ENCODE data around the gene TTYH3.
A peak's percentile ranks its signal among the peaks of the same experiment; 100 is the strongest.

The TTYH3 gene

DNA sequence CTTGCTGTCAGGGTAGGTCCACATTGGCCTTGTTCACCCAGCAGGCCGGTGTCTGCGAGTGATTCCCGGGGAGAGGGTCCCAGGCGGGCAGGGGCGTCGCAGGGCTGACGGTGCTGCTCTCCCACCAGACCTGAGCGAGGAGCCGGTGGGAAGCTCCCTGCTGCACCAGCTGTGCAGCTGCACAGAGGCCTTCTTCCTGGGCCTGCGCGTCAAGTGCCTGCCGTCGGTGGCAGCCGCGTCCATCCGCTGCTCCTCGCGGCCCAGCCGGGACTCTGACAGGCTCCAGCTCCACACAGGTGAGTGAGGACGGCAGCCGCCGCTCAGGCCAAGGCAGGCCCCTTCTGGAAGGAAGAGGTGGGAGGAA is 70.8 kb downstream of the TTYH3 start:
- DNase-seq (ENCODE audit: extremely low spot score): no peak
- ChIA-PET POLR2A (no interaction called here), CTCF (interaction anchor here (0.9 to 1.2 kb wide), 2 partner anchors 8 to 17 kb away, joined by 3 read pairs; no protein-coding TSS in a partner anchor)
- no peak for TF ChIP-seq SP1 (IDR thresholded peaks at IDR 0.05)
- TF ChIP-seq FOXA1 (IDR thresholded peaks at IDR 0.05): no peak
- no peak for TF ChIP-seq ARNT (IDR thresholded peaks at IDR 0.05)
- no peak for TF ChIP-seq FOXK2 (IDR thresholded peaks at IDR 0.05)
- no peak for TF ChIP-seq HDGF (IDR thresholded peaks at IDR 0.05; ENCODE audit: borderline replicate concordance)
- no peak for TF ChIP-seq LEF1 (IDR thresholded peaks at IDR 0.05; ENCODE audit: borderline replicate concordance)
- no peak for TF ChIP-seq FOXM1 (IDR thresholded peaks at IDR 0.05; ENCODE audit: borderline replicate concordance)
- TF ChIP-seq ELF4 (IDR thresholded peaks at IDR 0.05): no peak
- no peak for TF ChIP-seq L3MBTL2 (conservative IDR thresholded peaks at IDR 0.05)
- no peak for TF ChIP-seq ZNF384 (IDR thresholded peaks at IDR 0.05)
- no peak for TF ChIP-seq TARDBP (IDR thresholded peaks at IDR 0.05)
- TF ChIP-seq NFRKB (IDR thresholded peaks at IDR 0.05): no peak
- no peak for TF ChIP-seq BHLHE40 (IDR thresholded peaks at IDR 0.05; ENCODE audit: borderline replicate concordance)
- TF ChIP-seq, protein P1, sequence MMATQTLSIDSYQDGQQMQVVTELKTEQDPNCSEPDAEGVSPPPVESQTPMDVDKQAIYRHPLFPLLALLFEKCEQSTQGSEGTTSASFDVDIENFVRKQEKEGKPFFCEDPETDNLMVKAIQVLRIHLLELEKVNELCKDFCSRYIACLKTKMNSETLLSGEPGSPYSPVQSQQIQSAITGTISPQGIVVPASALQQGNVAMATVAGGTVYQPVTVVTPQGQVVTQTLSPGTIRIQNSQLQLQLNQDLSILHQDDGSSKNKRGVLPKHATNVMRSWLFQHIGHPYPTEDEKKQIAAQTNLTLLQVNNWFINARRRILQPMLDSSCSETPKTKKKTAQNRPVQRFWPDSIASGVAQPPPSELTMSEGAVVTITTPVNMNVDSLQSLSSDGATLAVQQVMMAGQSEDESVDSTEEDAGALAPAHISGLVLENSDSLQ (IDR thresholded peaks at IDR 0.05): no peak
- no peak for TF ChIP-seq SUZ12 (IDR thresholded peaks at IDR 0.05)

DNA sequence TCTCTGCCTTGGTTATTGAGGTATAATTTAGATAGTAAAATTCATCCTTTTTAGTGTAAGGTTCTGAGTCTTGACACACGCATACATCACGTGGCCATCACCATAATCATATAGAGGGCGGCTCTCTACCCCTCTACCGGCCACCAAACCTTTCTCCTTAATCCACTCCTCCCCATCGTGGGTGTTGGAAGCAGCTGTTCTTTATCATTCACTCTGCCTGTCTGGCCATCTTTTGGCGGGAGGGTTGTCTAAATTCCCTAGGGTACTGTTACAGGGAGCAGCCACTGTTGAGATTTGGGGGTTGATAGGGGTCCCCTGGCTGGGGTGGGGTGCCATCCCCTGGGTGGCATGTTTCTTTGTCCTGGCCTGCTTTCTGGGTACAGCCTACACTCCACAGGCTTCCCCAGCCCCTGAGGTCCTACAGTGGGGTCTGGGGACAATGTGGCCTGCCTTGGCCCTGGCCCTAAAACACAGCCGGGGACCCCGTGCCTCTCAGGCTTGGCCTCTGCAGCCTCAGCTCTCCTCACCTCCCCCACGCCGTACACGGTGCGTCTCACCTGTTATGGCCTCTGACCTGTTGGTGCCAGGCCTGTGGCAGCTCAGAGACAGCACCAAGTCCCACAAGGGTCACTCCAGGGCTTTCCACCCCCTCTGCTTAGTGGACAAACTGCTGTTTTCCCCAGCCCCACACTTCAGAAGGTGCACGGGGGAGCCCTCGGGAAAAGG is 73.7 kb downstream of the TTYH3 start:
- no peak for DNase-seq (ENCODE audit: extremely low spot score)
- ChIA-PET CTCF (interaction anchor here (1.2 kb wide), 1 partner anchor 13 kb away, joined by 3 read pairs; no protein-coding TSS in a partner anchor), POLR2A (no interaction called here)
- no peak for TF ChIP-seq CTBP1 (IDR thresholded peaks at IDR 0.05; ENCODE audit: borderline replicate concordance)

DNA sequence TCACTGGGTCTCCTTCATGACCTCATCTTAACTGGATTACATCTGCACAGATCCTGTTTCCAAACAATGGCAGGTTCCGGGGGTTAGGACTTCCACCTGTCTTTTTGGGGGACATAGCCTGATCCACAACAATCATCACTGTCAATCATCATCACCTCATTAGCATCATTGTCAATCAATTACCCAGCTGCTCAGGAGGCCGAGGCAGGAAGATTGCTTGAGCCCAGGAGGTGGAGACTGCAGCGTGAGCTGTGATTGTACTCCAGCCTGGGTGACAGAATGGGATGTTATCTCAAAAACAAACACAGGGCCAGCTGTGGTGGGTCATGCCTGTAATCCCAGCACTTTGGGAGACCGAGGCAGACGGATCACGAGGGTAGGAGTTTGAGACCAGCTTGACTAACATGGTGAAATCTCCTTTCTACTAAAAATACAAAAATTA is 74.9 kb downstream of the TTYH3 start:
- ChIA-PET POLR2A (no interaction called here), CTCF (interaction anchor here (0.8 to 1.6 kb wide), 3 partner anchors 26 to 88 kb away, joined by 3 to 7 read pairs (median 4); no protein-coding TSS in a partner anchor)
- TF ChIP-seq HDGF (IDR thresholded peaks at IDR 0.05; ENCODE audit: borderline replicate concordance): no peak
- TF ChIP-seq, protein P1 (IDR thresholded peaks at IDR 0.05): peak; percentile 68
- no peak for DNase-seq (ENCODE audit: extremely low spot score)

DNA sequence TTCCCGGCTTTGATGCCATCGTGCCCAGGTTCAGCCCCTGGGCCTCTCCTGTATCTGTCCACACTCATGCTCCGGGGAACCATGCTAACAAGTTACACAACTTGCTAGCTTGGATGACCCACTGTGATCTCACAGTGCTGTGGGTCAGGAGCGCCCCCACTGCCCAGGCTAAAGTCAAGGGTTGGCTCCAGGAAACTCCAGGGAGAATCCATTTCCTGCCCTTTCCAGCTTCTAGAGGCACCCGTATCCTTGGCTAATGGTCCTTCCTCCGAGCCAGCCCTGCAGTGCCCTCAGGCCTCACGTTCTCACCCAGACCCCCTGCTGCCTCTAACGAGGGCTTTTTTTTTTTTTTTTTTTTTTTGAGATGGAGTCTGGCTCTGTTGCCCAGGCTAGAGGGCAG is 75.7 kb downstream of the TTYH3 start:
- no peak for DNase-seq (ENCODE audit: extremely low spot score)
- POLR2A ChIA-PET: no interaction called here
- CTCF ChIA-PET: interaction anchor here (0.8 to 1.6 kb wide), 3 partner anchors 27 to 88 kb away, joined by 3 to 7 read pairs (median 4); no protein-coding TSS in a partner anchor
- TF ChIP-seq ZNF384 (IDR thresholded peaks at IDR 0.05) (0 out of 2 replicates have a peak, but pooled peaks have one; percentile 26), CTBP1 (IDR thresholded peaks at IDR 0.05; ENCODE audit: borderline replicate concordance) (no peak)

DNA sequence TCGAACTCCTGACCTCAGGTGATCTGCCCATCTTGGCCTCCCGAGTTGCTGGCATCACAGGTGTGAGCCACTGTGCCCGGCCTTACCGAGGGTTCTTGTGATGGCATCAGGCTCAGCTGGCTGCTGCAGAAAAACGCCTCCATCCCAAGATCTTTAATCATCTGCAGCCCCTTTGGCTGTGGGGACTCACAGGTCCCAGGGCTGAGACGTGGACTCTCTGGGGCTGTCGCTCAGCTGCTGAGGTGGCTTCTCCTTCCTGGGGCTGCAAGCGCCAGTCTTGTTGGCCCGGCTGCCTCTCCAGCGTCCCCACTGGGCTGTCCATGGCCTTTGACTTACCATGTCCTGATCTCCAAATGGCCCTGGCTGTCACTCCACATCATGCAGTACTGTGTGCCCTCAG is 76.3 kb downstream of the TTYH3 start:
- ChIA-PET CTCF (interaction anchor here (0.8 kb wide), 1 partner anchor 152 kb away, joined by 3 read pairs; the partner anchor contains the start of gene BRAT1), POLR2A (no interaction called here)
- no peak for DNase-seq (ENCODE audit: extremely low spot score)
- no peak for TF ChIP-seq FOXM1 (IDR thresholded peaks at IDR 0.05; ENCODE audit: borderline replicate concordance)
- no peak for TF ChIP-seq ELF4 (IDR thresholded peaks at IDR 0.05)
- TF ChIP-seq SUZ12 (IDR thresholded peaks at IDR 0.05): no peak
- TF ChIP-seq LEF1 (IDR thresholded peaks at IDR 0.05; ENCODE audit: borderline replicate concordance): no peak
- no peak for TF ChIP-seq FOXA1 (IDR thresholded peaks at IDR 0.05)
- no peak for TF ChIP-seq TARDBP (IDR thresholded peaks at IDR 0.05)
- TF ChIP-seq NFRKB (IDR thresholded peaks at IDR 0.05): no peak
- no peak for TF ChIP-seq FOXK2 (IDR thresholded peaks at IDR 0.05)
- TF ChIP-seq SP1 (IDR thresholded peaks at IDR 0.05): no peak

DNA sequence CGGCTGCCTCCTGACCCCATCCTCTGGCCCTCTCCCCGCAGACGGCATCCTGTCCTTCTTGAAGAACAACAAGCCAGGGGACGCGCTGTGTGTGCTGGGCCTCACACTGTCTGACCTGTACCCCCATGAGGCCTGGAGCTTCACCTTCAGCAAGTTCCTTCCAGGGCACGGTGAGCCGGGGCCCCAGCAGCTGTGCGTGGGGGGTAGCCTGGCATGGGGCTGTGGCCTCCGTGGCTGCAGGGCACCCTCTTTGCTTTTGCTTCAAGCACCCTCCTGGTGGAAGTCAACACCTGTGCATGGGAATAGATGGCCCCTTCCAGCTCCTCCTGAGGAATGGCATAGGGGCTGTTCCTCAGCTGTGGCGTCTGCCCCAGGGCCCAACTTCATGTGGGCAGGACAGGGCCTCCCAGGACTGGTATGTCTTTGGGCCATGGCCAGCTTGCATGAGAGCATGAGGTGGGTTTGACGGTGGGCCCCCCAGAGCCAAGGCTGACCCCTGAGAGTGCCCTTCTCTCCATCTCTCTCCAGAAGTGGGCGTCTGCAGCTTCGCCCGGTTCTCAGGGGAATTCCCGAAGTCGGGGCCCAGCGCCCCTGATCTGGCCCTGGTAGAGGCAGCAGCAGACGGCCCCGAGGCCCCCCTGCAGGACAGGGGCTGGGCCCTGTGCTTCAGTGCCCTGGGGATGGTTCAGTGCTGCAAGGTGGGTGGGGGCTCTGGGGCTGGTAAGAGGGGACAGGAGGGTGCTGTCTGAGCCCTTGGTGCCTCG is 76.9 kb downstream of the TTYH3 start:
- no peak for TF ChIP-seq FOXA1 (IDR thresholded peaks at IDR 0.05)

DNA sequence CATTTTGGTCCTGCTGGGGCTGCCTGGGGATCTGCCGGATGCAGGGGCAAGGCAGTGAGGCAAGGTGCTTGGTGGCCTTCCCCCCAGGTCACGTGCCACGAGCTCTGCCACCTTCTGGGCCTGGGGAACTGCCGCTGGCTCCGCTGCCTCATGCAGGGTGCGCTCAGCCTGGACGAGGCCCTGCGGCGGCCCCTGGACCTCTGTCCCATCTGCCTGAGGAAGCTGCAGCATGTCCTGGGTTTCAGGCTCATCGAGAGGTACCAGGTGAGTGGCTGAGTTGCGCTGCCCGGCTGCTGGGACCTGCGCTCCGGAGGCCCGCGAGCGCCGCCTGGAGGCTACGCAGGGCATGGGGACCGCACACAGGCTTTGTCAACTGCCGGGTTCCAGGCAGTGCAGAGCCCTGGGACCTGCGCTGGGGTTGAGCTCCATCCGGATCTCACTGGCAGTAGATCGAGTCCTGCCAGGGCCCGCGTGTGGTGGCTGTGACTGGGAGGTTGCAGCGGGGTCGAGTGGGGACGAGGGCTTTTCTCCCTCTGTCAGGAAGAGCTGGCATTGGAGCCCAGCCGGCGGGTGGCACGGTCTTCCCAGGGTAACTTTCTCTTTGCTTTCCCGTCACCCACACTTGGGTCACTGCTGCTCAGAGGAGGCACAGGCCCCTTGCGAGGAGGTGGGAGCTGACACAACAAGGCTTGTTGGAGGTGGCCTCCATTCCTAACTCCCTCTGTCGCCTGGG is 77.9 kb downstream of the TTYH3 start:
- DNase-seq (ENCODE audit: extremely low spot score): peak; percentile 87
- no peak for TF ChIP-seq HDGF (IDR thresholded peaks at IDR 0.05; ENCODE audit: borderline replicate concordance)
- no peak for TF ChIP-seq CTBP1 (IDR thresholded peaks at IDR 0.05; ENCODE audit: borderline replicate concordance)
- TF ChIP-seq SP1 (IDR thresholded peaks at IDR 0.05): no peak
- TF ChIP-seq, protein P1 (IDR thresholded peaks at IDR 0.05): no peak
- TF ChIP-seq FOXA1 (IDR thresholded peaks at IDR 0.05): no peak
- TF ChIP-seq ZNF384 (IDR thresholded peaks at IDR 0.05): no peak
- POLR2A ChIA-PET: interaction anchor here (0.5 to 1.3 kb wide), 3 partner anchors 8 to 1932 kb away, joined by 3 to 4 read pairs (median 4); no protein-coding TSS in a partner anchor
- CTCF ChIA-PET: interaction anchor here (0.6 to 1.6 kb wide), 22 partner anchors 8 to 273 kb away, joined by 3 to 7 read pairs (median 4); no protein-coding TSS in a partner anchor

More for the DNA sequence above, 76.9 kb downstream of the TTYH3 start:
- POLR2A ChIA-PET: interaction anchor here (1.3 kb wide), 1 partner anchor 100 kb away, joined by 4 read pairs; no protein-coding TSS in a partner anchor
- CTCF ChIA-PET: interaction anchor here (0.8 to 1.6 kb wide), 4 partner anchors 10 to 153 kb away, joined by 3 to 7 read pairs (median 6); partner anchors contain the start of gene BRAT1
- no peak for DNase-seq (ENCODE audit: extremely low spot score)

Data from HEK293T (cell line).